Measurements from ENCODE around the gene DNAH6. TPM values are rescaled to one million over a fixed set of nuclear protein-coding genes. Genes with fewer than 3 reads are reported as not detected.

DNAH6 gene
- total and polyA plus RNA-seq, 9 of the 15 experiments (the other 6 are each of a cell fraction or from before 2014, with no cell fraction given): 0.01 to 0.04 (median 0.01) TPM; not detected in 5

DNA sequence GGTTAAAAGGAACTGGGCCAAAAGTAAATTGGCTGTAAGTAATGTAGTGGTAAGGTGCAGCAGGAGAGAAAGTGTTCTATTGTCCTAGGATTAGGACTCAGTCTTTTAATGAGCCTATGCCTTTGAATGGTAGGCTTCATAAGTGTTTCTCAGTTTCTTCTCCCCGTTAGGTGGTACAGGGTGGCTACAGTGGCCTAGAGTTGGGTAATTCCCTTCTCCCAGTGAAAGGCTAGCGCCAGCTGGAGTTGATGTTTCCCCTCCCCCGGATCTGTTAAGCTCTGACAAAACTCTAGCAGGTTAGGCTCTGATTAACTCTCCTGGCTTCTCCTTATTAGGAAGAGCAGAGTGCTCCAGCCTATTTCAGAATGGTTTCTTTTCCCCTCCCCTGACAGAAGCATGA, 127.7 kb downstream of the DNAH6 start (continued):
- TF ChIP-seq HINFP (tag; conservative IDR thresholded peaks at IDR 0.05; ENCODE audit: low read depth): no peak

GRCh38 chr2:84646514-84646913, 130.2 kb downstream of the DNAH6 start:
- no peak for FAIRE-seq
- ChIA-PET CTCF (ENCODE audit: low intra/inter-chr PET ratio) (no interaction called here), POLR2A (interaction anchor here (1.0 kb wide), 1 partner anchor 32 kb away, joined by 3 read pairs; no protein-coding TSS in a partner anchor)
- intact Hi-C loops (cut with micrococcal nuclease) (no loop called here), in situ Hi-C loops (cut with MboI) (no loop called here)
- H3K9me1 ChIP-seq (ENCODE audit: control insufficient read depth, insufficient read depth, low read length): no peaks in the 10 kb centered on the region
- no peaks in the 10 kb centered on the region for H3K27me3 ChIP-seq (ENCODE audit: control insufficient read depth in 2 of 2, insufficient read depth in 2 of 2, low read length in 2 of 2)
- H3K9me3 ChIP-seq (replicated peaks; ENCODE audit: control insufficient read depth, insufficient read depth, low read depth, low read length): no peaks in the 10 kb centered on the region
- no peaks in the 10 kb centered on the region for H3K4me1 ChIP-seq (replicated peaks in 1 of 2; ENCODE audit: control insufficient read depth in 2 of 2, insufficient read depth in 2 of 2, low read length in 2 of 2)
- H3K79me2 ChIP-seq (ENCODE audit: control insufficient read depth, insufficient read depth, low read length): no peaks in the 10 kb centered on the region
- no peak for ATAC-seq
- H2AFZ ChIP-seq (ENCODE audit: low read depth, low read length): no peak overlapping the region
- no peak overlapping the region for H3K4me3 ChIP-seq
- no peak overlapping the region for H3K27ac ChIP-seq (ENCODE audit: extremely low read depth, low read depth, low read length)
- H4K20me1 ChIP-seq (replicated peaks; ENCODE audit: control insufficient read depth, insufficient read depth, low read length): no peaks in the 10 kb centered on the region
- no peak overlapping the region for H3K4me2 ChIP-seq (ENCODE audit: insufficient read depth, low read length)
- H3K9ac ChIP-seq (ENCODE audit: insufficient read depth in 1 of 2, low read depth in 2 of 2, low read length in 2 of 2): no peak overlapping the region
- no peak for DNase-seq (ENCODE audit: extremely low read depth in 1 of 4, low spot score in 3 of 4)
- no TSS peak for BruUV-seq (replicated peaks)
- H3K36me3 ChIP-seq (ENCODE audit: control insufficient read depth, insufficient read depth, low read length): no peaks in the 10 kb centered on the region
- no peak for TF ChIP-seq ZNF224 (CRISPR knock-in tag; IDR thresholded peaks at IDR 0.05)
- TF ChIP-seq MEF2D (tag; conservative IDR thresholded peaks at IDR 0.05; ENCODE audit: low read depth): no peak
- no peak for TF ChIP-seq ZNF395 (CRISPR knock-in tag; IDR thresholded peaks at IDR 0.05)
- TF ChIP-seq, protein P1, sequence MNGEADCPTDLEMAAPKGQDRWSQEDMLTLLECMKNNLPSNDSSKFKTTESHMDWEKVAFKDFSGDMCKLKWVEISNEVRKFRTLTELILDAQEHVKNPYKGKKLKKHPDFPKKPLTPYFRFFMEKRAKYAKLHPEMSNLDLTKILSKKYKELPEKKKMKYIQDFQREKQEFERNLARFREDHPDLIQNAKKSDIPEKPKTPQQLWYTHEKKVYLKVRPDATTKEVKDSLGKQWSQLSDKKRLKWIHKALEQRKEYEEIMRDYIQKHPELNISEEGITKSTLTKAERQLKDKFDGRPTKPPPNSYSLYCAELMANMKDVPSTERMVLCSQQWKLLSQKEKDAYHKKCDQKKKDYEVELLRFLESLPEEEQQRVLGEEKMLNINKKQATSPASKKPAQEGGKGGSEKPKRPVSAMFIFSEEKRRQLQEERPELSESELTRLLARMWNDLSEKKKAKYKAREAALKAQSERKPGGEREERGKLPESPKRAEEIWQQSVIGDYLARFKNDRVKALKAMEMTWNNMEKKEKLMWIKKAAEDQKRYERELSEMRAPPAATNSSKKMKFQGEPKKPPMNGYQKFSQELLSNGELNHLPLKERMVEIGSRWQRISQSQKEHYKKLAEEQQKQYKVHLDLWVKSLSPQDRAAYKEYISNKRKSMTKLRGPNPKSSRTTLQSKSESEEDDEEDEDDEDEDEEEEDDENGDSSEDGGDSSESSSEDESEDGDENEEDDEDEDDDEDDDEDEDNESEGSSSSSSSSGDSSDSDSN (IDR thresholded peaks at IDR 0.05; ENCODE audit: borderline replicate concordance in 1 of 2, low read depth in 2 of 2, low read length in 2 of 2): no peak
- TF ChIP-seq MAX (CRISPR knock-in tag; IDR thresholded peaks at IDR 0.05): no peak
- TF ChIP-seq IRF1 (CRISPR knock-in tag; IDR thresholded peaks at IDR 0.05; ENCODE audit: borderline replicate concordance): no peak
- no peak for TF ChIP-seq RBM22 (IDR thresholded peaks at IDR 0.05; ENCODE audit: low read depth, low read length, poor library complexity, severe bottlenecking)
- TF ChIP-seq SMARCB1 (IDR thresholded peaks at IDR 0.05; ENCODE audit: insufficient read length, low read depth): no peak
- TF ChIP-seq MXI1 (IDR thresholded peaks at IDR 0.05; ENCODE audit: low read depth, low read length): no peak
- no peak for TF ChIP-seq NFYB (IDR thresholded peaks at IDR 0.05; ENCODE audit: extremely low read depth, insufficient read length)
- no peak for TF ChIP-seq MYBL2 (IDR thresholded peaks at IDR 0.05; ENCODE audit: low read depth)
- no peak for TF ChIP-seq MYBL2 (CRISPR knock-in tag; IDR thresholded peaks at IDR 0.05; ENCODE audit: borderline replicate concordance)
- no peak for TF ChIP-seq ZNF561 (CRISPR knock-in tag; conservative IDR thresholded peaks at IDR 0.05)
- no peak for TF ChIP-seq ARID1B (IDR thresholded peaks at IDR 0.05)
